Nephron (organoid): Measurements from ENCODE around the gene QDPR.
A peak's percentile ranks its signal among the peaks of the same experiment; 100 is the strongest.

Experiments
- H3K27ac Mint-ChIP-seq, 3 experiments: 2 replicates each; pipeline ENCODE4 v1.8.0; 2020; ENCODE audit warnings: mixed read lengths in 3 of 3, mild to moderate bottlenecking in 2 of 3, moderate library complexity in 1 of 3
- H3K27me3 Mint-ChIP-seq: 2 replicates; pipeline ENCODE4 v1.8.0; 2021; ENCODE audit warnings: low read depth, mild to moderate bottlenecking, moderate library complexity, mixed read lengths
- H3K36me3 Mint-ChIP-seq: 2 replicates; pipeline ENCODE4 v1.8.0; 2020; ENCODE audit warnings: low read depth, mixed read lengths
- H3K4me1 Mint-ChIP-seq: 2 replicates; pipeline ENCODE4 v1.8.0; 2020; ENCODE audit warnings: mixed read lengths
- H3K4me3 Mint-ChIP-seq, 3 experiments: 2 replicates each; pipeline ENCODE4 v1.8.0; 2020; ENCODE audit warnings: mild to moderate bottlenecking in 3 of 3, mixed read lengths in 3 of 3, moderate library complexity in 2 of 3
- H3K9me3 Mint-ChIP-seq: 2 replicates; pipeline ENCODE4 v1.8.0; 2020; ENCODE audit warnings: mixed read lengths
- CTCF ChIP-seq, 3 experiments: fragments of 200-600 bp; sonication (generic); IDR thresholded peaks; one replicate each; pipeline ENCODE4 v1.5.0; 2021; ENCODE audit warnings: antibody characterized with exemption in 3 of 3; ENCODE audit not compliant: unreplicated experiment in 3 of 3

Gene QDPR

GRCh38 chr4:17514865-17515264, 3.0 kb upstream of the QDPR start, which contains the start of gene CLRN2:
CLRN2 (plus strand) TSS chr4:17515165; CDS start chr4:17515267, 102 bp downstream.
- Mint-ChIP-seq H3K36me3 (peaks cover under 1% of the 10 kb centered on the region), H3K27ac (peak within 1 kb of the TSS in 1 of 3 experiments; percentile 80), H3K4me1 (peaks cover 24% of the 10 kb centered on the region), H3K27me3 (peaks cover 26% of the 10 kb centered on the region), H3K4me3 (peak within 1 kb of the TSS in 2 of 3 experiments; percentile 26 to 43), H3K9me3 (no peaks in the 10 kb centered on the region)
- no peak for TF ChIP-seq CTCF (IDR thresholded peaks at IDR 0.05; ENCODE audit: unreplicated experiment in 3 of 3)

- Mint-ChIP-seq H3K9me3 (no peaks in the 10 kb centered on the region), H3K4me3 (peak overlapping the region; percentile 81 to 99 (median 84)), H3K27ac (peak overlapping the region; percentile 9 to 55 (median 13)), H3K36me3 (peaks cover 11% of the 10 kb centered on the region), H3K27me3 (peaks cover 19% of the 10 kb centered on the region), H3K4me1 (peaks cover 29% of the 10 kb centered on the region)
- TF ChIP-seq CTCF (IDR thresholded peaks at IDR 0.05; ENCODE audit: unreplicated experiment in 3 of 3): no peak
These were observed 1.2 kb upstream of the QDPR start for GRCh38 chr4:17512973-17513665.

- Mint-ChIP-seq H3K36me3 (peaks cover 18% of the 10 kb centered on the region), H3K27me3 (peaks cover 16% of the 10 kb centered on the region)
These were observed 361 bp downstream of the QDPR start for GRCh38 chr4:17511509-17511949.

GRCh38 chr4:17511051-17511450, 839 bp downstream of the QDPR start:
- peak overlapping the region; percentile 94 to 99 (median 95) for H3K4me3 Mint-ChIP-seq
- H3K9me3 Mint-ChIP-seq: no peaks in the 10 kb centered on the region
- peaks cover 29% of the 10 kb centered on the region for H3K4me1 Mint-ChIP-seq
- peaks cover 15% of the 10 kb centered on the region for H3K27me3 Mint-ChIP-seq
- TF ChIP-seq CTCF (IDR thresholded peaks at IDR 0.05; ENCODE audit: unreplicated experiment in 3 of 3): no peak
- H3K36me3 Mint-ChIP-seq: peaks cover 19% of the 10 kb centered on the region
- peak overlapping the region; percentile 52 to 80 (median 68) for H3K27ac Mint-ChIP-seq

More at GRCh38 chr4:17511509-17511949, 361 bp downstream of the QDPR start:
- Mint-ChIP-seq H3K9me3 (no peaks in the 10 kb centered on the region), H3K4me1 (peaks cover 29% of the 10 kb centered on the region), H3K4me3 (peak overlapping the region; percentile 94 to 99 (median 95)), H3K27ac (peak overlapping the region; percentile 52 to 80 (median 68))
- TF ChIP-seq CTCF (IDR thresholded peaks at IDR 0.05; ENCODE audit: unreplicated experiment in 3 of 3): no peak

- peak overlapping the region in 1 of 3 experiments; percentile 68 for H3K27ac Mint-ChIP-seq
- no peaks in the 10 kb centered on the region for H3K9me3 Mint-ChIP-seq
- H3K4me3 Mint-ChIP-seq: peak overlapping the region; percentile 94 to 99 (median 95)
- H3K4me1 Mint-ChIP-seq: peaks cover 29% of the 10 kb centered on the region
- TF ChIP-seq CTCF (IDR thresholded peaks at IDR 0.05; ENCODE audit: unreplicated experiment in 3 of 3): no peak
- H3K27me3 Mint-ChIP-seq: peaks cover 10% of the 10 kb centered on the region
- peaks cover 21% of the 10 kb centered on the region for H3K36me3 Mint-ChIP-seq
These were observed 1.3 kb downstream of the QDPR start for GRCh38 chr4:17510582-17510981.
